Measurements from ENCODE around the gene NGLY1. TPM values are rescaled to one million over a fixed set of nuclear protein-coding genes. Genes with fewer than 3 reads are reported as not detected.

The NGLY1 gene
- total RNA-seq, 1 experiment from 2014 or later: 27.0 TPM

GRCh38 chr3:25803833-25804232 is 20.6 kb upstream of the NGLY1 start:
- Histone ChIP-seq H3K56ac (ENCODE audit: insufficient read length, low read depth, low read length) (no peak overlapping the region), H3K9ac (ENCODE audit: extremely low read depth, insufficient read length, low read length) (no peak overlapping the region), H3K23ac (ENCODE audit: insufficient read length, low read depth, low read length) (no peak overlapping the region), H2BK20ac (ENCODE audit: low read depth, low read length, poor library complexity, severe bottlenecking) (no peak overlapping the region), H3K4me1 (ENCODE audit: insufficient read depth, low read length) (no peaks in the 10 kb centered on the region), H3K4me2 (ENCODE audit: insufficient read depth, insufficient read length, low read length) (no peak overlapping the region), H3T11ph (ENCODE audit: low read length) (no peak overlapping the region), H3K18ac (ENCODE audit: insufficient read length, low read depth, low read length) (no peak overlapping the region), H2AK5ac (ENCODE audit: insufficient read length, low read length) (no peak overlapping the region), H2AFZ (ENCODE audit: low read length) (no peak overlapping the region), H3K4ac (ENCODE audit: low read depth, low read length) (no peak overlapping the region), H4K20me1 (ENCODE audit: control insufficient read depth, insufficient read depth, insufficient read length) (no peaks in the 10 kb centered on the region), H2BK15ac (ENCODE audit: low read depth, low read length) (no peak overlapping the region), H4K8ac (replicated peaks; ENCODE audit: insufficient read length, low read depth, low read length) (no peak overlapping the region), H3K23me2 (ENCODE audit: insufficient read length, low read depth, low read length, poor library complexity, severe bottlenecking) (no peaks in the 10 kb centered on the region), H3K79me1 (ENCODE audit: insufficient read depth, low read depth, low read length, poor library complexity, severe bottlenecking) (no peaks in the 10 kb centered on the region), H4K91ac (ENCODE audit: insufficient read length, low read depth, low read length) (no peak overlapping the region), H3K9me3 (ENCODE audit: control insufficient read depth, low read depth, low read length) (no peaks in the 10 kb centered on the region), H2BK5ac (ENCODE audit: insufficient read length, low read length) (no peak overlapping the region), H2BK120ac (ENCODE audit: low read depth, low read length, poor library complexity, severe bottlenecking) (no peak overlapping the region), H3K14ac (ENCODE audit: insufficient read depth, low read length) (no peak overlapping the region), H3K27ac (ENCODE audit: insufficient read length, low read depth, low read length) (no peak overlapping the region), H3K79me2 (ENCODE audit: insufficient read depth, low read length) (no peaks in the 10 kb centered on the region), H3K27me3 (ENCODE audit: insufficient read depth, low read length) (no peaks in the 10 kb centered on the region), H4K5ac (ENCODE audit: insufficient read length, low read depth, low read length) (no peak overlapping the region), H2BK12ac (ENCODE audit: insufficient read length, low read depth, low read length) (no peak overlapping the region)
- DNase-seq: no peak
- Mint-ChIP-seq H3K4me1 (no peaks in the 10 kb centered on the region), H3K27me3 (ENCODE audit: low read depth) (no peaks in the 10 kb centered on the region), H3K36me3 (ENCODE audit: insufficient read depth in 1 of 3, low read depth in 3 of 3) (no peaks in the 10 kb centered on the region), H3K4me3 (no peak overlapping the region), H3K27ac (no peak overlapping the region), H3K9me3 (no peaks in the 10 kb centered on the region)
- TF ChIP-seq, protein P1, sequence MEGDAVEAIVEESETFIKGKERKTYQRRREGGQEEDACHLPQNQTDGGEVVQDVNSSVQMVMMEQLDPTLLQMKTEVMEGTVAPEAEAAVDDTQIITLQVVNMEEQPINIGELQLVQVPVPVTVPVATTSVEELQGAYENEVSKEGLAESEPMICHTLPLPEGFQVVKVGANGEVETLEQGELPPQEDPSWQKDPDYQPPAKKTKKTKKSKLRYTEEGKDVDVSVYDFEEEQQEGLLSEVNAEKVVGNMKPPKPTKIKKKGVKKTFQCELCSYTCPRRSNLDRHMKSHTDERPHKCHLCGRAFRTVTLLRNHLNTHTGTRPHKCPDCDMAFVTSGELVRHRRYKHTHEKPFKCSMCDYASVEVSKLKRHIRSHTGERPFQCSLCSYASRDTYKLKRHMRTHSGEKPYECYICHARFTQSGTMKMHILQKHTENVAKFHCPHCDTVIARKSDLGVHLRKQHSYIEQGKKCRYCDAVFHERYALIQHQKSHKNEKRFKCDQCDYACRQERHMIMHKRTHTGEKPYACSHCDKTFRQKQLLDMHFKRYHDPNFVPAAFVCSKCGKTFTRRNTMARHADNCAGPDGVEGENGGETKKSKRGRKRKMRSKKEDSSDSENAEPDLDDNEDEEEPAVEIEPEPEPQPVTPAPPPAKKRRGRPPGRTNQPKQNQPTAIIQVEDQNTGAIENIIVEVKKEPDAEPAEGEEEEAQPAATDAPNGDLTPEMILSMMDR (conservative IDR thresholded peaks at IDR 0.05): no peak
- no CpG with 5 or more reads among the region's 2 CpGs for WGBS (ENCODE audit: extremely low coverage, insufficient read length, low lambda C conversion rate)
